Small intestine (tissue), 7 donors: ENCODE measurements around the gene MBOAT1. TPM values are rescaled to one million over a fixed set of nuclear protein-coding genes. Genes with fewer than 3 reads are reported as not detected.

Source experiments
- DNase-seq, 2 donors: peaks; one replicate each; pipeline versions ENCODE4 v3.0.0 to v3.0.0-alpha.2; 2013
- FAIRE-seq: peaks from 2 replicates; lab custom pipeline; 2012; peaks lifted over from hg19 to GRCh38; lab: Jason Lieb, UNC
- H3K27ac ChIP-seq, 3 donors: one replicate each; pipeline ENCODE4 v1.5.1; 2013; ENCODE audit warnings: low read length in 2 of 3, mild to moderate bottlenecking in 2 of 3, control low read depth in 1 of 3, inconsistent platforms in 1 of 3, low read depth in 1 of 3, moderate library complexity in 1 of 3
- H3K27me3 ChIP-seq, 3 donors: one replicate each; pipeline ENCODE4 v1.6.1; 2013; ENCODE audit warnings: low read length in 3 of 3, inconsistent platforms in 1 of 3; ENCODE audit not compliant: control insufficient read depth in 3 of 3, insufficient read depth in 3 of 3
- H3K36me3 ChIP-seq, 3 donors: one replicate each; pipeline ENCODE4 v1.6.1; 2013; ENCODE audit warnings: low read length in 3 of 3, inconsistent platforms in 1 of 3, low read depth in 1 of 3, mild to moderate bottlenecking in 1 of 3, moderate library complexity in 1 of 3; ENCODE audit not compliant: control insufficient read depth in 3 of 3, insufficient read depth in 2 of 3
- H3K4me1 ChIP-seq, 3 donors: one replicate each; pipeline ENCODE4 v1.6.1; 2013; ENCODE audit warnings: low read length in 2 of 3, inconsistent platforms in 1 of 3, low read depth in 1 of 3, mild to moderate bottlenecking in 1 of 3, moderate library complexity in 1 of 3; ENCODE audit not compliant: control insufficient read depth in 3 of 3, insufficient read depth in 2 of 3
- H3K4me3 ChIP-seq, 3 donors: one replicate each; pipeline ENCODE4 v1.5.1; 2013; ENCODE audit warnings: low read length in 3 of 3, control low read depth in 1 of 3, inconsistent platforms in 1 of 3, low read depth in 1 of 3, mild to moderate bottlenecking in 1 of 3, moderate library complexity in 1 of 3
- H3K9me3 ChIP-seq, 2 donors: one replicate each; pipeline ENCODE4 v1.6.1; 2013; ENCODE audit warnings: low read depth in 1 of 2, low read length in 1 of 2; ENCODE audit not compliant: control insufficient read depth in 2 of 2, insufficient read depth in 1 of 2
- WGBS, 3 donors: extraction: QIAGEN DNeasy Blood & Tissue Kit; methylation state at CpG; one replicate each; pipeline ENCODE4 v1.1.7; 2013; 5-methylcytosine and 5-hydroxymethylcytosine counted together
- polyA plus RNA-seq, 4 donors: library from polyadenylated mRNA; stranded (reverse) in 3 of 4; unstranded in 1 of 4; fragments of 200-250 nt in 3 of 4; fragments of 120-200 nt in 1 of 4; gene quantifications; one replicate each; pipeline versions ENCODE4 v1.2.1 to v1.2.3, GENCODE V29; 2013
- donor health status: healthy with polysubstance abuse.
- donor health status: control.
- donor health status: control.
- donor health status: Bipolar disorder and iron deficiency.
- donor health status: healthy.

The MBOAT1 gene
- polyA plus RNA-seq, 4 donors = 1.1 to 31.1 (median 6.9) TPM

DNA sequence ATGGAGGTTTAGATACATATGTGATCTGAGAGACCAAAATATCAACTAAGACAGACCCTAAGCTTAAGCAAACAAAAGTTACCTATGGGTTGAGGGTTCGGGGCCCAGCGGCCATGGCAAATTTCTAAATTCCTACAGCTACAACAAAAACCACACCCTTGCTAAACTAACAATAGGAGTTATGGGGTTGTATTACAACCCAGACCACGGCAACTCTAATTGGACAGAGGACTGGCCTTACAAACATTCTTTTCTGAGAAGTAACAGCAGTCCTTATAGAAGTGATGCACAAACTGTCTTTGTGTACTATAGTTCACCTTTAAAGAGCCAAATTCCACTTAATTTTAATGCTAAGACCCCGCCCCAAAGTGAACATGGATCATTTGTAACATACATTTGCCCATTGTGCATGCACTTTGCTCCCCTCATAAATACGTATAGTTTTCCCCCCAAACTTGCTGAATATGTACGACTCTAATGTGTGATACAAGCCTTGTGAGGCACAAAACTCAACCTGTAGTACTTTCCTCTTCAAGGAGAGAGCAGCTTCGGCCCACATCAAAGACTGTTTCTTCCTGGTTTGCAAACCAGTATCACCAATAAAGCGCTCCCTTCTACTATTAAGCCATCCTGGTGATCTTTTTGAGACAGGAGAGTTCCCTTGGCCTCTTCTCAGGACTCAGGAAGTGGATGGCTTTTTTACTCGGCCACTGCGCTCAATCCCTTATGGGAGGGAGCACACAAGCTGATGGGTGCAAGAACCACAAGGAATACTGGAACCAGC, 25.6 kb upstream of the MBOAT1 start:
- WGBS, 3 donors = 76 to 78% (median 78%) methylated on average over 10 of the region's 10 CpGs

DNA sequence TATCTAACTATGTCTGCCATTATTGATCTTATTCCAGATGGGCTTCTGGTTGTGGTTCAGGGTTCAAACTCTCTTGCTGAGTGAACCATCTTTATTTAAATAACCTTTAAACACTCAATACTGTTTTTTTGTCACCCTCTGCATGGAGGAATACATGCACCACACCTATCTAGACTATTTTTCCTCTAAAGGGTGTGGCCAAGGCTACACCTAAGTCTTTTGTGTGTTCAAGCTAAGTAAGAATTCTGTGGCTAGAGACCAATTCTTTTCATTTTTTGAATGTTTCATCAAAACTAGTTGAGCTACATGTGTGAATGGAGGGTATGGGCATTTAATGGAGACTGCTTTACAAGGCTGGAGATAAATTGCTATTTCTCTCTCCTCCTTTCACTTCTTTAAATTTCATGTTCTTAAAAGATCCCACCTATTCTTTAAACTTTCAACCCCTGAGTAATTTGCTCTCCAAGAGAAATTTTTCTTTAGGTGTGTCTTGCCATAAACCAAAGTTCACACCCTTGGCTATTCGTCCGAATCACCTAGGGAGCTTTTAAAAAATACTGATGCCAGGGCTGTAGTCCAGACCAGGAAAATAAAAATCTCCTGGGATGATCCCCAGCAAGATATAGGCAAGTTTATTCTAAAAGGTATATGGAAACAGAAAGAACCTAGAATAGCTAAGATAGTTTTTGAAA, 24.8 kb upstream of the MBOAT1 start:
- H3K9me3 ChIP-seq = no peaks in the 10 kb centered on the region
- H3K27ac ChIP-seq = peak overlapping the region in 2 of 3 donors; percentile 13 to 71
- DNase-seq (peak; percentile 62 to 76), FAIRE-seq (no peak)
- H3K4me3 ChIP-seq = no peak overlapping the region
- 16 to 72% (median 30%) methylated on average over 2 of the region's 2 CpGs for WGBS, 3 donors
- no peaks in the 10 kb centered on the region for H3K36me3 ChIP-seq
- H3K27me3 ChIP-seq = no peaks in the 10 kb centered on the region
- H3K4me1 ChIP-seq = peaks cover 0 to 20% (median 2%) of the 10 kb centered on the region in 3 donors

More for the DNA sequence above, 25.6 kb upstream of the MBOAT1 start:
- Histone ChIP-seq H3K4me3 (no peak overlapping the region), H3K27me3 (no peaks in the 10 kb centered on the region), H3K9me3 (peaks cover 0 to 2% of the 10 kb centered on the region in 2 donors), H3K4me1 (peaks cover 0 to 20% (median 2%) of the 10 kb centered on the region in 3 donors), H3K36me3 (no peaks in the 10 kb centered on the region), H3K27ac (peak overlapping the region in 1 of 3 donors; percentile 71)
- peak in 1 of 2 donors; percentile 44 for DNase-seq
- no peak for FAIRE-seq

DNA sequence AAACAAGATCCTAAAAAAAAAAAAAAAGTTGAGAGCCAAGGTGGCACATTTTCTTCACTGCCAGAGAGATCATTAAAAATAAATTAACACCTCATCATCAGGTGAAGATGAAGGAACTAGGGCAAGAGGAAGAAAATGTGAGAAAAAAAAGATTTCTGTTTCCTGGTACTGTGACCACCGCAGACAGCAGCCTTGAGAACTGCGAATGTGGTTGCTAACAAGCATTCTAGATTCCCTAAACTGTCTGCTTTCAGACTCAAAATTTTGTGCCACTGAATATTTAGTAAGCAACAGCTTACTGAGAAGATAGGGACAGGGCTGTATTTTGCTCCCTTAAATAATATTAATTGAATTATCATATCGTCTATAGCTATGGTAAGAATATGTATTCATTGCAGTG, 24.1 kb upstream of the MBOAT1 start:
- 71 to 91% (median 71%) methylated on average over 3 of the region's 3 CpGs for WGBS, 3 donors
- Histone ChIP-seq H3K4me3 (no peak overlapping the region), H3K27me3 (no peaks in the 10 kb centered on the region), H3K27ac (peak overlapping the region in 1 of 3 donors; percentile 71), H3K36me3 (no peaks in the 10 kb centered on the region), H3K9me3 (no peaks in the 10 kb centered on the region), H3K4me1 (peaks cover 0 to 20% (median 2%) of the 10 kb centered on the region in 3 donors)
- no peak for FAIRE-seq
- DNase-seq = no peak

DNA sequence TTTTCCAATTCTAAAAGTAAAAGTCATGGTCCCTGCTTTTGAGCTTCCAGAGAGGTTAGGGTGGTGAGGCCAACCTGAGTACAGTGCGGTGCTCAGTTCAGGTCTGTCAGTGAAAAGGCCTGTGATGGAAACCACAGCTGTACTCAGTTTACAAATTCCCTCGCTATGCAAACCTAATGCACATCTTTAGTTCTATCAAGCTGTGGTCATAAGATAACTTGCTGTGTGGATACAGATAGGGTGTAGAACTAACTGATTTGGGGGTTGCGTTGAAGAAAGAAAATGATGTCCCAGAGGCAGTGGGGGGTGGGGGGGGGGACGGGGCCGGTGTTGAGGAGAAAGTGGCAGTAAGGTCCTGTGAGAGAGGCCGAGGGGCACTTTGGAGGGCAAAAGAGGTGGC, 22.8 kb upstream of the MBOAT1 start:
- Histone ChIP-seq H3K27me3 (no peaks in the 10 kb centered on the region), H3K4me3 (no peak overlapping the region), H3K9me3 (no peaks in the 10 kb centered on the region), H3K36me3 (no peaks in the 10 kb centered on the region), H3K4me1 (peaks cover 0 to 20% (median 2%) of the 10 kb centered on the region in 3 donors), H3K27ac (no peak overlapping the region)
- DNase-seq (no peak), FAIRE-seq (no peak)
- WGBS, 3 donors = 87 to 95% (median 93%) methylated on average over 6 of the region's 6 CpGs

DNA sequence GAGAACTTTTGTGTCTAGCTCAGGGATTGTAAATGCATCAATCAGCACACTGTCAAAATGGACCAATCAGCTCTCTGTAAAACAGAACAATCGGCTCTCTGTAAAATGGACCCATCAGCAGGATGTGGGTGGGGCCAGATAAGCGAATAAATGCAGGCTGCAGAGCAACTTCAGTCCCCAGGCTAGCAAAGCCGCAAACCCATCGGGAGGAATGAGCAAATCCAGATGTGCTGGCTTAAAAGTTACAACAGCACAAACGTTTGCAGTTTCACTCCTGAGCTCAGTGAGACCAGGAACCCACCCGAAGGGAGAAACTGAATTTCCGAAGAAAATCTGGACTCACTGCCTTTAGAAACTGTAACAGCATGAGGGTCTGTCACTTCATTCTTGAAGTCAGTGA, 21.9 kb upstream of the MBOAT1 start:
- no peak overlapping the region for H3K4me3 ChIP-seq
- no peak overlapping the region for H3K27ac ChIP-seq
- no peak for FAIRE-seq

DNA sequence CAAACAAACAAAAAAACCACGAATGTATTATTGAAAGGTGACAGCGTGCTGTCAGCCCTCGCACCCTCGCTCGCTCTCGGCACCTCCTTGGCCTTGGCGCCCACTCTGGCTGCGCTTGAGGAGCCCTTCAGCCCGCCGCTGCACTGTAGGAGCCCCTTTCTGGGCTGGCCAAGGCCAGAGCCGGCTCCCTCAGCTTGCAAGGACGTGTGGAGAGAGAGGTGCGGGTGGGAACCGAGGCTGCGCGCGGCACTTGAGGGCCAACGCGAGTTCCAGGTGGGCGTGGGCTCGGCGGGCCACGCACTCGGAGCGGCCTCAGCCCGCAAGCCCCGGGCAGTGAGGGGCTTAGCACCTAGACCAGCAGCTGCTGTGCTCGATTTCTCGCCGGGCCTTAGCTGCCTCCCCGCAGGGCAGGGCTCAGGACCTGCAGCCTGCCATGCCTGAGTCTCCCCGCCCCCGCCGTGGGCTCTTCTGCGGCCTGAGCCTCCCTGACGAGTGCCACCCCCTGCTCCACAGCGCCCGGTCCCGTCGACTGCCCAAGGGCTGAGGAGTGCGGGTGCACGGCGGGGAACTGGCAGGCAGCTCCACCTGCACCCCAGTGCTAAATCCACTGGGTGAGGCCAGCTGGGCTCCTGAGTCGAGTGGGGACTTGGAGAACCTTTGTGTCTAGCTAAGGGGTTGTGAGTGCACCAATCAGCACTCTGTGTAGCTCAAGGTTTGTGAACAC, 20.9 kb upstream of the MBOAT1 start:
- peaks cover 0 to 16% (median 2%) of the 10 kb centered on the region in 3 donors for H3K4me1 ChIP-seq
- FAIRE-seq = no peak
- H3K27ac ChIP-seq = no peak overlapping the region
- WGBS, 3 donors = 95 to 98% (median 98%) methylated on average over 36 to 44 of the region's 44 CpGs
- no peaks in the 10 kb centered on the region for H3K36me3 ChIP-seq
- DNase-seq = no peak
- H3K27me3 ChIP-seq = no peaks in the 10 kb centered on the region
- H3K9me3 ChIP-seq = no peaks in the 10 kb centered on the region
- no peak overlapping the region for H3K4me3 ChIP-seq

More for the DNA sequence above, 21.9 kb upstream of the MBOAT1 start:
- DNase-seq = no peak
- no peaks in the 10 kb centered on the region for H3K27me3 ChIP-seq
- 80 to 83% (median 81%) methylated on average over 7 of the region's 7 CpGs for WGBS, 3 donors
- H3K36me3 ChIP-seq = no peaks in the 10 kb centered on the region
- H3K9me3 ChIP-seq = no peaks in the 10 kb centered on the region
- H3K4me1 ChIP-seq = peaks cover 0 to 20% (median 2%) of the 10 kb centered on the region in 3 donors

DNA sequence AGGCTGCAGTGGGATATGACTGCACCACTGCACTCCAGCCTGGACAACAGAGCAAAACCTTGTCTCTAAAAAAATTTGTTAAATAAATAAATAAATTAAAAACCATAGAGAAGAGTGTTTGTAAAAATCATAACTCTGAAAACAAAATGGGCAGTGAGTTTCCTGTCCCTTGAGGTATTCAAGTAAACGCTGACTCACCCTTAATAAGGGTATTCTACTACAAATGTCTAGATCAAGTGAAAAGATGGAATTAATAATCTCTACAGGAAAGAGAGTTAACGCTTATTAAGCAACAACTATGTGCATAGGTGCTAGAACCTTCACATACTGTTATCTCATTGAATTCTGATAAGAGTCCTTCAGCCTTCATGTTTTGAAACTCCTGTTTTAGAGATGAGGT, 19.9 kb upstream of the MBOAT1 start:
- Histone ChIP-seq H3K27me3 (no peaks in the 10 kb centered on the region), H3K27ac (no peak overlapping the region), H3K36me3 (no peaks in the 10 kb centered on the region), H3K4me3 (no peak overlapping the region), H3K4me1 (peaks cover 0 to 10% (median 0%) of the 10 kb centered on the region in 3 donors), H3K9me3 (no peaks in the 10 kb centered on the region)
- DNase-seq = no peak
- 92 to 96% (median 93%) methylated on average over 2 of the region's 2 CpGs for WGBS, 3 donors
- FAIRE-seq = no peak
